ENCODE data around the gene SBF2. TPM values are rescaled to one million over a fixed set of nuclear protein-coding genes. Genes with fewer than 3 reads are reported as not detected.

Gene SBF2
- polyA plus RNA-seq, 4 donors = 10.0 to 50.5 (median 15.1) TPM

DNA sequence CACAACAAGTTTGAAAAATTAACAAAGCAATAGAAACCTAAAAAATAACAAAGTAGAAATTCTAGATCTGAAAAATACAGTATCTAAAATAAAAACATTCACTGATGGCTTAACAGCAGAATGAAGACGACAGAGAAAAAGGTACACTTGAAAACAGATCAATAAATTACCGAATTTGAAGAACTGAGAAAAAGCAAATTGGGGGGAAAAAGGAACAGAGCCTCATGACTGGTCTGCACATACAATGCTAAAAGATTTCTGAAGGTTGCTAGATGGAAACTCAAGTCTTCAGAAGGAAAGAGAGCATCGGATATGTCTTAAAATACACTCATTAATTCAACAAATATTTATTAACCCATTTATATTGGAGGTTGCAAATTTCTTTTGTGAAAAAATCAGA is 71.6 kb downstream of the SBF2 start:
- no peak for FAIRE-seq
- H3K27me3 ChIP-seq (ENCODE audit: control insufficient read depth in 3 of 3, insufficient read depth in 3 of 3, low read length in 3 of 3) = no peaks in the 10 kb centered on the region
- WGBS, 3 donors = 89 to 90% (median 89%) methylated on average over 3 of the region's 3 CpGs

DNA sequence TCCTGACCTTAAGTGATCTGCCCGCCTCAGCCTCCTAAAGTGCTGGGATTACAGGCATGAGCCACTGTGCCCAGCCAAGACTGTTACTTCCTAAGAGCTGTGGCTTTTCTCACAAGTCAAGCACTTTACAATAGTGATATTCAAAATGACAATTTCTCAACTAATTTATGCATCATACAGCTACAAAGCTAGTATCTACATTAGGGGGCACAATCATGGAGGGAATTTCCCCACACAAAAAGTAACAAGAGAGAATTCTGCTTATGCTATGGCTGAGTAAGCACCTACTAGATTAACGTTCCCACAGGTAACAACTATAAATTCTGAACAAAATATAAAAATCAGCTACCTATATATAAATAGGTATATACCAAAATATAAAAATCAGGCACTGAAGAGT is 72.7 kb downstream of the SBF2 start:
- H3K27me3 ChIP-seq (ENCODE audit: control insufficient read depth in 3 of 3, insufficient read depth in 3 of 3, low read length in 3 of 3) = no peaks in the 10 kb centered on the region
- H3K9me3 ChIP-seq (ENCODE audit: control insufficient read depth in 2 of 2, insufficient read depth in 1 of 2, low read depth in 1 of 2, low read length in 1 of 2) = peaks cover 0 to 18% of the 10 kb centered on the region in 2 donors
- FAIRE-seq (no peak), DNase-seq (no peak)
- no peaks in the 10 kb centered on the region for H3K4me1 ChIP-seq (ENCODE audit: control insufficient read depth in 3 of 3, insufficient read depth in 2 of 3, low read depth in 1 of 3, low read length in 2 of 3)
- 86 to 93% (median 88%) methylated on average over 2 of the region's 2 CpGs for WGBS, 3 donors
- H3K36me3 ChIP-seq (ENCODE audit: control insufficient read depth in 3 of 3, insufficient read depth in 2 of 3, low read depth in 1 of 3, low read length in 3 of 3) = peaks cover 0 to 7% (median 0%) of the 10 kb centered on the region in 3 donors
- no peak overlapping the region for H3K27ac ChIP-seq (ENCODE audit: low read depth in 1 of 3, low read length in 2 of 3)
- no peak overlapping the region for H3K4me3 ChIP-seq (ENCODE audit: low read depth in 1 of 3, low read length in 3 of 3)

More for the DNA sequence above, 71.6 kb downstream of the SBF2 start:
- Histone ChIP-seq H3K9me3 (ENCODE audit: control insufficient read depth in 2 of 2, insufficient read depth in 1 of 2, low read depth in 1 of 2, low read length in 1 of 2) (peaks cover 0 to 18% of the 10 kb centered on the region in 2 donors), H3K4me3 (ENCODE audit: low read depth in 1 of 3, low read length in 3 of 3) (no peak overlapping the region), H3K4me1 (ENCODE audit: control insufficient read depth in 3 of 3, insufficient read depth in 2 of 3, low read depth in 1 of 3, low read length in 2 of 3) (no peaks in the 10 kb centered on the region), H3K27ac (ENCODE audit: low read depth in 1 of 3, low read length in 2 of 3) (no peak overlapping the region), H3K36me3 (ENCODE audit: control insufficient read depth in 3 of 3, insufficient read depth in 2 of 3, low read depth in 1 of 3, low read length in 3 of 3) (peaks cover 0 to 7% (median 0%) of the 10 kb centered on the region in 3 donors)
- DNase-seq = no peak

DNA sequence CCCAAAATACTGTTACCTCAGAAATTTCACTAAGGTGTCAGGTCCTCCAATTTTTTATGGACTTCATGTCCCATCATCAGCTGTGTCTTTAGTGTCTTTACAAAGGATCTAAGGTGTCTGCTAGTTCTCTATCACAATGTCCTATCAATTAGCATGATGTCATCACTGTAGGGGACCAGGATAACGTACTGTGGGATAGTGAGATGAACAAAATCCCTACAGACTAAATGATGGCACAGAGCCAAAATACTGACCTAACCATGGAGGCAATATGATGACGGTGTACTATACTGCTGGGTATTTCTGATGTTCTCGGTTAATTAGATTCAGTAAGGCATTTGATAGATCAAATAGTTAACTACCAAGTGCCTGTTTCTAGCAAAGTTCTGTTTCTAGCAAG is 82.5 kb downstream of the SBF2 start:
- Histone ChIP-seq H3K9me3 (ENCODE audit: control insufficient read depth in 2 of 2, insufficient read depth in 1 of 2, low read depth in 1 of 2, low read length in 1 of 2) (no peaks in the 10 kb centered on the region), H3K4me3 (ENCODE audit: low read depth in 1 of 3, low read length in 3 of 3) (no peak overlapping the region), H3K27ac (ENCODE audit: low read depth in 1 of 3, low read length in 2 of 3) (no peak overlapping the region), H3K36me3 (ENCODE audit: control insufficient read depth in 3 of 3, insufficient read depth in 2 of 3, low read depth in 1 of 3, low read length in 3 of 3) (no peaks in the 10 kb centered on the region), H3K27me3 (ENCODE audit: control insufficient read depth in 3 of 3, insufficient read depth in 3 of 3, low read length in 3 of 3) (no peaks in the 10 kb centered on the region), H3K4me1 (ENCODE audit: control insufficient read depth in 3 of 3, insufficient read depth in 2 of 3, low read depth in 1 of 3, low read length in 2 of 3) (peaks cover 0 to 5% (median 0%) of the 10 kb centered on the region in 3 donors)
- 85 to 95% (median 88%) methylated on average over 3 of the region's 3 CpGs for WGBS, 3 donors
- DNase-seq (no peak), FAIRE-seq (no peak)

DNA sequence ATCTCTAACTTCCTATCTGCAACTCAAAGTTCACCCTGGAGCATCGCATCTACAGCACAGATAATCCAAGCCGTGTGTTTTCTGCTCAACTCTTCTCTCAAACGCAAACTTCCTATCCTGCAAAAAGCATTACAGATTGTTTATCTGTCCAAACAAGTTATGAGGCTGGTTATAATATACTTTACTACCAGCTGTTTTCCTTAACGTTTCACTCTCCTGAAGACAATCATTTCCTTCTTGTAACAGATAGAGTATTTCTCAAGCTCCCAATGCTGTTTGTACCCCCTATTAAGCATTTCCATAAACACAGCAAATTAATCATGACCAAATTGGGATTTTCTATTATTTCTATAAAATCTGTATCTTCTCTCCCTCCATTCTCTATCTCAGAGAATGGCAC is 84.7 kb downstream of the SBF2 start:
- no peak for DNase-seq
- Histone ChIP-seq H3K4me1 (ENCODE audit: control insufficient read depth in 3 of 3, insufficient read depth in 2 of 3, low read depth in 1 of 3, low read length in 2 of 3) (peaks cover 0 to 5% (median 0%) of the 10 kb centered on the region in 3 donors), H3K4me3 (ENCODE audit: low read depth in 1 of 3, low read length in 3 of 3) (no peak overlapping the region), H3K27me3 (ENCODE audit: control insufficient read depth in 3 of 3, insufficient read depth in 3 of 3, low read length in 3 of 3) (no peaks in the 10 kb centered on the region), H3K27ac (ENCODE audit: low read depth in 1 of 3, low read length in 2 of 3) (no peak overlapping the region), H3K9me3 (ENCODE audit: control insufficient read depth in 2 of 2, insufficient read depth in 1 of 2, low read depth in 1 of 2, low read length in 1 of 2) (peaks cover 0 to 9% of the 10 kb centered on the region in 2 donors), H3K36me3 (ENCODE audit: control insufficient read depth in 3 of 3, insufficient read depth in 2 of 3, low read depth in 1 of 3, low read length in 3 of 3) (no peaks in the 10 kb centered on the region)
- no peak for FAIRE-seq
- WGBS, 3 donors = 35 to 59% (median 52%) methylated on average over 4 of the region's 4 CpGs

DNA sequence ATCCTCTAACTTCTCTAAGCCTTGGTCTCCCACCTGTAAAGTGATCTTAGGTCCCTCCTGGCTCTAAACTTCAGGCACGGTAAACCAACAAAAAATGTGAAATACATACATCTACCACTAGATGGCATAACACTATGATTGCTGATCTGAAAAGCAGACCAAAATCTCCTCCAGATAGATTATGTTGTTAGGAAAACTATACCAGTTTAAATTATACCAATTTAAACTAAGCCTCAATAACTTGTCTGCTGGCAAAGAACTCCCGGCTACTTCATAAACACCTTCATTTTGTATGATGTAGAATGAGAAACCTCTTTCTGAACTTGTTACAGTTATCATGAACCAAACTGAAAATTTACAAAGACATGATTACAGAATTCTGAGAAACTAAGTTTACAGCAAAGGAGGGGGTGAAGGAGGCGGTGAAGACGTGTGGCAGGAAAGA is 85.9 kb downstream of the SBF2 start:
- peak; percentile 48 to 64 for DNase-seq
- H3K4me1 ChIP-seq (ENCODE audit: control insufficient read depth in 3 of 3, insufficient read depth in 2 of 3, low read depth in 1 of 3, low read length in 2 of 3) = peaks cover 0 to 5% (median 0%) of the 10 kb centered on the region in 3 donors
- H3K27me3 ChIP-seq (ENCODE audit: control insufficient read depth in 3 of 3, insufficient read depth in 3 of 3, low read length in 3 of 3) = no peaks in the 10 kb centered on the region
- H3K9me3 ChIP-seq (ENCODE audit: control insufficient read depth in 2 of 2, insufficient read depth in 1 of 2, low read depth in 1 of 2, low read length in 1 of 2) = peaks cover 0 to 15% of the 10 kb centered on the region in 2 donors
- no peaks in the 10 kb centered on the region for H3K36me3 ChIP-seq (ENCODE audit: control insufficient read depth in 3 of 3, insufficient read depth in 2 of 3, low read depth in 1 of 3, low read length in 3 of 3)
- H3K4me3 ChIP-seq (ENCODE audit: low read depth in 1 of 3, low read length in 3 of 3) = no peak overlapping the region
- no peak overlapping the region for H3K27ac ChIP-seq (ENCODE audit: low read depth in 1 of 3, low read length in 2 of 3)
- WGBS, 3 donors = 10 to 20% (median 17%) methylated on average over 4 of the region's 4 CpGs
- FAIRE-seq = no peak

DNA sequence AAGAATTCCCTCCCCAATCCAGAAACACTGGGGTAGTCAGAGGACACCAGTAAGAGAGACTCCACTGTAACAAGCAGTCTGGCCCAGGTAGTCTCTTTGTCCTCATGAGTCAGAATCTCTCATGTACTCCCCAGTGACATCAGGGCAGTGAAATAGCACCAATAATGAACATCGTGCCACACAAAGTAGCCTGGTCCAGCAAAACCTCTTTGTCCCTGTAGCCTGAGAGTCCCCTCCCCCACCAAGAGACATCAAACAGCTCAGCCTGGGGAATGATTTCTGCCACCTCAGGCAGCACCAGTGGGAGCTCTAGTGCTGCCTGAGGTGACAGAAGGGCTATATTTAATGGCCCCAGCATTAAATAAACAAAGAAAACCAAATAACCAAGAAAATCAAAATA is 88.1 kb downstream of the SBF2 start:
- Histone ChIP-seq H3K4me1 (ENCODE audit: control insufficient read depth in 3 of 3, insufficient read depth in 2 of 3, low read depth in 1 of 3, low read length in 2 of 3) (peaks cover 0 to 5% (median 0%) of the 10 kb centered on the region in 3 donors), H3K4me3 (ENCODE audit: low read depth in 1 of 3, low read length in 3 of 3) (no peak overlapping the region), H3K9me3 (ENCODE audit: control insufficient read depth in 2 of 2, insufficient read depth in 1 of 2, low read depth in 1 of 2, low read length in 1 of 2) (peaks cover 0 to 23% of the 10 kb centered on the region in 2 donors), H3K27ac (ENCODE audit: low read depth in 1 of 3, low read length in 2 of 3) (no peak overlapping the region), H3K27me3 (ENCODE audit: control insufficient read depth in 3 of 3, insufficient read depth in 3 of 3, low read length in 3 of 3) (no peaks in the 10 kb centered on the region), H3K36me3 (ENCODE audit: control insufficient read depth in 3 of 3, insufficient read depth in 2 of 3, low read depth in 1 of 3, low read length in 3 of 3) (no peaks in the 10 kb centered on the region)
- DNase-seq (no peak), FAIRE-seq (no peak)
- 78 to 93% (median 92%) methylated on average over 1 of the region's 1 CpG for WGBS, 3 donors

DNA sequence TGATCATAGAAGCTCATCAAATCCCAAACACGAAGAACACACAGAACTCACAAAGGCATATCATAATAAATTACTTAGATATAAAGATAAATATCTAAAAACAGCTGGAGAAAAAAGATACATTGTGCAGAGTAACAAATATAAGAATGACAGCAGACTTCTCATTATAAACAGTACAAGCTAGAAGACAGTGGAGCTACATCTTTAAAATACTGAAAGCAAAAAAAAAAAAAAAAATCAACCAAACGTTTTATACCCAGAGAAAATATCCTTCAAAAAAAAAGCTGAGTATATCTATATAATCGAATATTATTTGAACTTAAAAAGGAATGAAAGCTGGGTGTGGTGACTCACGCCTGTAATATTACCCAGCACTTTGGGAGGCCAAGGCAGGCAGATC is 90.0 kb downstream of the SBF2 start:
- no peak overlapping the region for H3K27ac ChIP-seq (ENCODE audit: low read depth in 1 of 3, low read length in 2 of 3)
- no peaks in the 10 kb centered on the region for H3K27me3 ChIP-seq (ENCODE audit: control insufficient read depth in 3 of 3, insufficient read depth in 3 of 3, low read length in 3 of 3)
- H3K36me3 ChIP-seq (ENCODE audit: control insufficient read depth in 3 of 3, insufficient read depth in 2 of 3, low read depth in 1 of 3, low read length in 3 of 3) = no peaks in the 10 kb centered on the region
- FAIRE-seq (no peak), DNase-seq (no peak)
- WGBS, 3 donors = 77 to 91% (median 86%) methylated on average over 4 of the region's 4 CpGs
- H3K9me3 ChIP-seq (ENCODE audit: control insufficient read depth in 2 of 2, insufficient read depth in 1 of 2, low read depth in 1 of 2, low read length in 1 of 2) = peaks cover 0 to 23% of the 10 kb centered on the region in 2 donors
- no peak overlapping the region for H3K4me3 ChIP-seq (ENCODE audit: low read depth in 1 of 3, low read length in 3 of 3)
- peaks cover 0 to under 1% (median 0%) of the 10 kb centered on the region in 3 donors for H3K4me1 ChIP-seq (ENCODE audit: control insufficient read depth in 3 of 3, insufficient read depth in 2 of 3, low read depth in 1 of 3, low read length in 2 of 3)

DNA sequence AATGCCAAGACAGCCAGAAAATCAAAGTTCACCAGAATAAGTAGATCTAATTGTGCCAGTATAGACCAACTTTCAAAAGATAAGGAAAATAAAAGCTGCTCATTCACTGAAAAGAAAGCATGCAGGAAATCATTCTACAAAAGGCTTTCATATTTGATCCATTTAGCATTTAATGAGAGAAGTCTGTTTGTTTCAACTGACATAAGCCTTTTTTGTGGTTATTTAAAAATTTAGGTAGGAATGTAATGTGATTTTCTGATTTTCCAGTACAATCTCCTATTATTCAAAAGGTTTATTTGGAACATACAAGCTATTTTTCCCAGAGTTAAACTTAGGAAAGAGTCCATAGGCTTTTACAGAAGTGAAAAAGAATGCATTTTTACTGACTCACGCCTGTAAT is 92.7 kb downstream of the SBF2 start:
- FAIRE-seq = no peak
- H3K27ac ChIP-seq (ENCODE audit: low read depth in 1 of 3, low read length in 2 of 3) = no peak overlapping the region
- H3K27me3 ChIP-seq (ENCODE audit: control insufficient read depth in 3 of 3, insufficient read depth in 3 of 3, low read length in 3 of 3) = no peaks in the 10 kb centered on the region
- no peaks in the 10 kb centered on the region for H3K4me1 ChIP-seq (ENCODE audit: control insufficient read depth in 3 of 3, insufficient read depth in 2 of 3, low read depth in 1 of 3, low read length in 2 of 3)
- no peak overlapping the region for H3K4me3 ChIP-seq (ENCODE audit: low read depth in 1 of 3, low read length in 3 of 3)
- DNase-seq = no peak
- H3K36me3 ChIP-seq (ENCODE audit: control insufficient read depth in 3 of 3, insufficient read depth in 2 of 3, low read depth in 1 of 3, low read length in 3 of 3) = no peaks in the 10 kb centered on the region
- WGBS, 3 donors = 74 to 83% (median 78%) methylated on average over 1 of the region's 1 CpG
- peaks cover 0 to 29% of the 10 kb centered on the region in 2 donors for H3K9me3 ChIP-seq (ENCODE audit: control insufficient read depth in 2 of 2, insufficient read depth in 1 of 2, low read depth in 1 of 2, low read length in 1 of 2)

DNA sequence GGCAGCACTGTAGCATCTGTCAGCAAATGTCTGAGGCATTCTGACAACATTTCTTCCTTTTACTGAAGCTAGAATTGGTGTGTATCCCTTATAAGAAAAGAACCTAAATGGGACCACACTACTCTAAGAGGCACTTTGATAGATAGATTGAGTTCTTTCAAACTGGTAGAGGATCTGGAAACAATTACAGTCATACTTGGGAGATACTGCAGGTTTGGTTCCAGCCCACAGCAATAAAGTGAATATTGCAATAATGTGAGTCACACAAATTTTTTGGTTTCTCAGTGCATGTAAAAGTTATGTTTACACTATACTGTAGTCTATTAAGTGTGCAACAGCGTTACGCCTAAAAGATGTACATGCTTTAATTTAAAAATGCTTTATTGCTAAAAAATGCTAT is 96.9 kb downstream of the SBF2 start:
- 95 to 97% (median 95%) methylated on average over 2 of the region's 2 CpGs for WGBS, 3 donors
- Histone ChIP-seq H3K36me3 (ENCODE audit: control insufficient read depth in 3 of 3, insufficient read depth in 2 of 3, low read depth in 1 of 3, low read length in 3 of 3) (no peaks in the 10 kb centered on the region), H3K27me3 (ENCODE audit: control insufficient read depth in 3 of 3, insufficient read depth in 3 of 3, low read length in 3 of 3) (no peaks in the 10 kb centered on the region), H3K27ac (ENCODE audit: low read depth in 1 of 3, low read length in 2 of 3) (no peak overlapping the region), H3K9me3 (ENCODE audit: control insufficient read depth in 2 of 2, insufficient read depth in 1 of 2, low read depth in 1 of 2, low read length in 1 of 2) (peaks cover 0 to 6% of the 10 kb centered on the region in 2 donors), H3K4me3 (ENCODE audit: low read depth in 1 of 3, low read length in 3 of 3) (no peak overlapping the region), H3K4me1 (ENCODE audit: control insufficient read depth in 3 of 3, insufficient read depth in 2 of 3, low read depth in 1 of 3, low read length in 2 of 3) (no peaks in the 10 kb centered on the region)
- FAIRE-seq = no peak
- no peak for DNase-seq

All from small intestine (tissue), 7 donors.